CD4-positive, alpha-beta T cell treated with Interleukin-21 for 1 hour (primary cell): Measurements from ENCODE around the gene SCAF11.

Experiments
- DNase-seq: peaks from one replicate; pipeline ENCODE4 v3.0.0-alpha.2; 2020

The SCAF11 gene

GRCh38 chr12:45909041-45909713 lies 81.2 kb downstream of the SCAF11 start:
- DNase-seq = no peak

- no peak for DNase-seq
Measured at GRCh38 chr12:45907955-45908354, 82.4 kb downstream of the SCAF11 start.

- no peak for DNase-seq
Measured at GRCh38 chr12:45898094-45898493, 92.3 kb downstream of the SCAF11 start.

GRCh38 chr12:45895961-45896360 lies 94.4 kb downstream of the SCAF11 start:
- no peak for DNase-seq

- no peak for DNase-seq
Measured at GRCh38 chr12:45893240-45893639, 97.1 kb downstream of the SCAF11 start.

- DNase-seq = no peak
Measured at GRCh38 chr12:45890276-45890675, 100.1 kb downstream of the SCAF11 start.

- DNase-seq = no peak
Measured at GRCh38 chr12:45887544-45887943, 102.8 kb downstream of the SCAF11 start.

GRCh38 chr12:45886685-45887084 lies 103.7 kb downstream of the SCAF11 start:
- DNase-seq = no peak

- DNase-seq = no peak
Measured at GRCh38 chr12:45883187-45883586, 107.2 kb downstream of the SCAF11 start.

- no peak for DNase-seq
Measured at GRCh38 chr12:45880533-45880932, 109.8 kb downstream of the SCAF11 start.

GRCh38 chr12:45879363-45879895 lies 110.9 kb downstream of the SCAF11 start:
- DNase-seq = no peak

- peak; percentile 47 for DNase-seq
Measured at GRCh38 chr12:45878630-45879255, 111.6 kb downstream of the SCAF11 start.

- no peak for DNase-seq
Measured at GRCh38 chr12:45877069-45877468, 113.3 kb downstream of the SCAF11 start.

- DNase-seq = no peak
Measured at GRCh38 chr12:45872446-45872845, 117.9 kb downstream of the SCAF11 start.
